NCI-H460 (cell line): Measurements from ENCODE around the gene GPD2. TPM values are rescaled to one million over a fixed set of nuclear protein-coding genes. Genes with fewer than 3 reads are reported as not detected.
A peak's percentile ranks its signal among the peaks of the same experiment; 100 is the strongest.
"Not testable (repeated sequence)": the region's sequence is repeated elsewhere in the genome, so short reads cannot be mapped to it uniquely, and the experiment has no call there.

Experiments used
- DNase-seq: peaks from one replicate; pipeline ENCODE4 v3.0.0-alpha.2; 2016; ENCODE audit warnings: low read depth; ENCODE audit errors: extremely low read depth
- total RNA-seq: library from RNA; depleted of rRNA; stranded (reverse); fragments of >200 nt; shearing (Covaris generic); gene quantifications from 2 replicates; pipeline ENCODE4 v1.2.3, GENCODE V29; 2014

The GPD2 gene
- total RNA-seq, 1 experiment from 2014 or later, result 92.3 TPM

GRCh38 chr2:156574112-156574511 lies 137.9 kb downstream of the GPD2 start:
- no peak for DNase-seq

GRCh38 chr2:156576005-156576404 lies 139.8 kb downstream of the GPD2 start:
- no peak for DNase-seq

GRCh38 chr2:156580501-156580900 lies 144.3 kb downstream of the GPD2 start:
- no peak for DNase-seq

- no peak for DNase-seq
These were observed 145.1 kb downstream of the GPD2 start for GRCh38 chr2:156581280-156581679.

- no peak for DNase-seq
These were observed 149.3 kb downstream of the GPD2 start for GRCh38 chr2:156585457-156585856.

- DNase-seq, result no peak
These were observed 150.4 kb downstream of the GPD2 start for GRCh38 chr2:156586621-156587020.

DNA sequence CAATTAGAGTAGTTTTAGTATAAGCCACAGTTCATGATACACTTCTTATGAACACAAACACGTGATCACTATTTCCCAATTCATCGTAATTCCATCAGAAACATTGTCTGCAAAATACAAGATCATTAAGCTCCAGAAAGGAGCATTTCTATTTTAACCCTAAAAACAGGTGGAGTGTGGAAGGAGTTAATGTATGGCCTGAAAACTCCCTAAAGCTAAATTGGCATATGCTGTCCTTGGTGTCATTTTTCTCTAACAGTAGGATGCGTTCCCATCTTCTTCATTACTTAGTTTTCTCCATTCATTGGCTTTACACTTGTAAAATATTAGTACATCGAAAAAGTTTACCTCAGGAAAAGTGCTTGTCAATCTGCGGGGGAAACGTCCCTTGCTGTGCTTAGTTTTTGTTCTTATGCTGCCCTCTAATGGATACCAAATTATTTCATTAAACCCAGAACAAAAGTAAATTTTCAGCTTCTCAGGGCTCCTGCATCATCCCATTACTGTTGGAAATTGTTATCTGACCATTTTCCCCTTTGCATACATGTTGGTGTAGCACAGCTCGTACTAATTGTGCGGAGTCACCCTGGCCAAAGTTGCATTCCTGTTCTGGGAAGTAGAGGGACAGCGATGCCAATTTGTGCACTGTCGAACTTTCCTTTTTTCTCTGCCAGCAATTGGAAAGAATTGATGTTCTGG lies 153.4 kb downstream of the GPD2 start:
- peak; percentile 51 for DNase-seq

GRCh38 chr2:156590085-156590739 lies 154.0 kb downstream of the GPD2 start:
- DNase-seq, result no peak

DNA sequence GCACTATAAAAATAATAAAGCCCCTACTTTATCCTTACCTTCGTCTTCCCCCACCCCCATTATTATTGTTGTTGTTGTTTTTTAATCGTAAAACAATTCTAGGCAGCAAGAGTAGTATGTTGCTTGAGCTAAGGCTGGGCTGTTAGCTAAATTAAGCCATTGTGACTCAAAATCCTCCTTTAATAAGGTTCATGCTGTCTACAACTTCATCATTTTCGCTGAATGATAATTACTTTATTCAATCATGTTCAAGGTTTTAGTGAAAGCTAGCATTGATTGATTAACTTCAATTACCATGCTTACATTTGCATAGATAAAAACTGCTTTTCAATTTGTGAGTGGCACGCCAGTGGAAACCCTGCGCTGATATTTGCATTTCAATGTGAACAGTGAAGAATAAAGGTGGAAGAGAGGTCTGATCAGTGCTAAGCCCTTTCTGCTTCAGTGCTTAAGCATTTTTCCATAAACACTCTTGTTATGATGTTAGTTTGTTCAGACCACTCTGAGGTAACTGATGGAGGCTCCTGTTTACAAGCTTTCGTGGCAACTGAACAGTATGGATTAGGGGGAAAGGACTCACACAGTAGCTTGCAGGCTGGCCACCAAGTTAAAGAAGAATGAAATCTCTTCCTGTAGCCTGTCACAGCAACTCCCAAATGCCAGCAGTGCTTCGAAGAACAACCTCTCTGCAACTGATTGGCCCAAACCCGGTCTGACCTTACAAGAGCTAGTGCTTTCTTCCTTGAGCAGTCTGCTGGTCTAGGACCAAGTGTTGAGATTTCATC lies 156.8 kb downstream of the GPD2 start:
- no peak for DNase-seq

- no peak for DNase-seq
These were observed 157.4 kb downstream of the GPD2 start for GRCh38 chr2:156593594-156593921.

- DNase-seq, result no peak
These were observed 162.4 kb downstream of the GPD2 start for GRCh38 chr2:156598563-156598962.

DNA sequence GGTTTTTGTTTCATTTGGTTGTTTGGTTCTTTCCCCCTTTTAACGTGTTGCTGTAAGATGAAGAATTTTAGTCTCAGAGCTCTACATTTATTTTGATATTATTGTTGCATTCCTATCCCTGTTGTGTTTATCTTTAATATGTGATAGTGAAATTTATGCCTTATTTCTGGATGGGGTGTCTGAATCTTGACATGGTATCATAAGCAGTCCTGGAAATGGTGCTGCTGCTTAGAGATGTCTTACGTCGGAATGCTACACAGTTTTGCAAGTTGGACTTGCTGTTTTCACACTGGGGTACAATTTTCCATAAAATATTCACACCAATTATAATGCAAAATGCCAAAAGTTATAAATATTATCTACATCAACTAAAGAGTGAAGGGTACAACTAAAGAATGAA lies 164.0 kb downstream of the GPD2 start:
- no peak for DNase-seq

DNA sequence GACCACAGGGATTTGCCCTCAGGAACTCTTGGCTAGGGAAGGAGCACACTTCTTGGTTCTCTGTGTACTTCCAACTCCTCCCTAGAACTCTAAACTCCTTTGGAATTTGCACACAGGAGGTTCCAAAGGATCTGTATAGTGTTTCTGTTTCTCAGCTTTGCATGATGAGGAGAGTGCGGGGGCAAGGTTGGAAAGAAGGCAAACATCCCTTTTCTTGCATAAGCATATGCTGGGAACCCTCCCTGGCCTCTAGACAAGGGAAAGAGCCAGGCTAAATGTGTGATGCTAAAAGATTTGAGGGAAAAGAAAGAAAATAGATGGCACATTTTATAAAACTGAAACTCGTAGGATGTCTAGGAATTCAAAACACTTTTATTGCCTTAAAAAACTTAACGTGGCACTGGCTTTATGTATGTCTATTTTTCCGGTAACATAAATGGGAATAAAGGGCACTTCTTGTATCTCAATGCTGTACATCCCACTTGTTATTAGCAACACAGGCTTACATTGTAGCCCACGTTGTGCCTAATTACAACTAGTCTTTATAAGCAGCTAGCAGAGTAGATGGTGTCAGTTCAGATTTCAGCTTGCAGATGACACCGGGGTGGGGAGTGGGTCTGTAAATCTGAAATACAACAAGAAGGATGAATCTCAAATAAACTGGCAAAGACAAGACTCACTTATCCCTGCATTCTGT lies 165.8 kb downstream of the GPD2 start:
- DNase-seq, result no peak

DNA sequence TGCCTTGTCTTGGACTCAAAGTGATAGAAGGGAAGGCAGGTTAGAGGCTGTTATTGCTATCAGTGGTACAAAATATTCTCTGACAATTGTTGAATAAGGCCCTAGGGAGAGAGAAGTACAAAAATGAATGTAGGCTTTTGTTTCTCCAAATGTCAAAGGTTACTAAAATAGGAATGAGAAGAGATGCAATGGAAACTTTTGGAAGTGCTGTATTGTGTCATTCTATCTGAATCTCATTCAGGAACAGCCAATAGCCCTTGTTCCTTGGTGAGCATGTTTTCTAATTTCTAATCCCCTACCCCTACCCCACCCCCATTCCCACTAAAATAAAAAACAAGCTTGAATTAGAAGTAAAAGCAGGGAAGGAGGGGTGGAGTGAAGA lies 166.4 kb downstream of the GPD2 start:
- no peak for DNase-seq

- DNase-seq, result no peak
These were observed 179.7 kb downstream of the GPD2 start for GRCh38 chr2:156615836-156616322.

DNA sequence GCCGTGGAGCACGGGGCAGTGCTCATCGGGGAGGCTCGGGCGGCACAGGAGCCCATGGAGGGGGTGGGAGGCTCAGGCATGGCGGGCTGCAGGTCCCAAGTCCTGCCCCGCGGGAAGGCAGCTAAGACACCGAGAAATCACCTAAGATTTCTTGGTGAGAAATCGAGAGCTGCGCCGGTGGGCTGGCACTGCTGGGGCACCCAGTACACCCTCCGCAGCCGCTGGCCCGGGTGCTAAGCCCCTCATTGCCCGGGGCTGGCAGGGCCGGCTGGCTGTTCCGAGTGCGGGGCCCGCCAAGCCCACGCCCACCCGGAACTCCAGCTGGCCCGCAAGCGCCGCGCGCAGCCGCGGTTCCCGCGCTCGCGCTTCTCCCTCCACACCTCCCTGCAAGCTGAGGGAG lies 181.9 kb downstream of the GPD2 start:
- DNase-seq, result not testable (repeated sequence)

- no peak for DNase-seq
These were observed 182.9 kb downstream of the GPD2 start for GRCh38 chr2:156619021-156619539.

DNA sequence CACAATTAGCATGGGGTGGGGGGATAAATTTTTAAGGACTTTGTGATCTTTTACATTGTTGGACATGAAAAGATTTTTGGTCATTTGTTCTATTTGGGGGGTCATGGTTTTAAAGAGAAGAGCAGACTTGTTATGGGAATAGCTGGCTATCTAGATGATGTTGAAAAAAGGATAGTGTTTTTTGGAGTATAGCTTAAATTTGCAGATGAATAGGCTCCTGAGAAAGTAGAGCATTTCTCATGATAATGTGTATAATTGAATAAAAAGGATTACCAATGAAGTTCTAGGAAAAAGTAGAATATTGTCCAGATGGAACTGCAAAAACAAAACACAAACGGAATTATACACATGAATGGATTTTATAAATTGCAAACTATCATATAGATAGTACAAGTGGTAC lies 186.3 kb downstream of the GPD2 start:
- no peak for DNase-seq

DNA sequence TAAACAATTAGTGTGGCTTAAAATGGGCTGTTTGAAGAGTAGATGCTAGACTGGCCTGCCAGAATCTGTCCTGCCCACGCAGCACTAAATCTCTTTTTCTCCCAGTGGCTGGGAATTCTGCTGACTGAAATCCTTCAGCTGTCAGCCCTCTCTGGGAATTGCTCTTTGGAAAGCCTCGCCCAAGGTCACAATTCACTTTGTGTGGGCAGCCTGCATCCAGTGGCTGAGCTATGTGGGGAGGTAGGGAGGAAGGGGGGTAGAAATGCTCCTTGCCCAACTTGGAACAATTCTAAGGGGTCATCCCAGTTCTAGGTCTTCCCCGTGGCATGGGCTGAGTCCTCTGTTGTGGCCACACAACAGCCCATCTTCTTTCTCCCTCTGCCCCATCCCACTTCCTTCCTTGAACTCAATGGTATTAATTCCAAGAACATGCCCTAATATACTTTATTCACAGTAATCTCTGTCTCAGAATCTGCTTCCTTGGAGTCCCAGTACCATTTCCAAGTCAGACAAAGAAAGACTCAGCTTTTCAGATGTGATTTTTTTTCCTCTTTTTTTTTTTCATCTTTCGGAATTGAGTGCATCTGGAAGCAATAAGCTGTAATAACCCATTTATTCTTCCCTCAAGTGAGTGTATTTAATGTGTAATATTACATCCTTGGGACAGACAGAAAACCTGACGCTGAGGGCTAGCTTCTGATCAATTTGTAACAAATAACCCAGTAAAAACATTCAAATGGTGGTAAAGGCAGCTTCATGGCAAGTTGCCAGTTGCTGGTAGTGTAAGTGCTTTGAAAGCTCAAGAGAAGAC lies 189.4 kb downstream of the GPD2 start:
- DNase-seq, result no peak

GRCh38 chr2:156626931-156627330 lies 190.8 kb downstream of the GPD2 start:
- DNase-seq, result no peak
